Parathyroid adenoma (tissue), 2 donors: ENCODE measurements around the gene MAPK1IP1L.

Source experiments
- H2AFZ ChIP-seq: fragments of 300-600 bp; sonication (generic); one replicate; pipeline ENCODE4 v1.7.0; 2017; ENCODE audit warnings: antibody characterized with exemption, mild to moderate bottlenecking
- H3K27ac ChIP-seq: fragments of 300-600 bp; sonication (generic); one replicate; pipeline ENCODE4 v1.7.0; 2017
- H3K27me3 ChIP-seq: fragments of 300-600 bp; sonication (generic); one replicate; pipeline ENCODE4 v1.7.0; 2017; ENCODE audit warnings: low read length; ENCODE audit not compliant: control insufficient read depth, insufficient read depth
- H3K36me3 ChIP-seq: fragments of 300-600 bp; sonication (generic); one replicate; pipeline ENCODE4 v1.7.0; 2017; ENCODE audit warnings: low read length; ENCODE audit not compliant: control insufficient read depth, insufficient read depth
- H3K4me1 ChIP-seq: fragments of 300-600 bp; sonication (generic); one replicate; pipeline ENCODE4 v1.7.0; 2017; ENCODE audit warnings: control low read depth
- H3K4me2 ChIP-seq: fragments of 300-600 bp; sonication (generic); one replicate; pipeline ENCODE4 v1.7.0; 2017; ENCODE audit warnings: low read length
- H3K4me3 ChIP-seq: fragments of 300-600 bp; sonication (generic); one replicate; pipeline ENCODE4 v1.7.0; 2017; ENCODE audit warnings: low read depth, low read length
- H3K79me2 ChIP-seq: fragments of 300-600 bp; sonication (generic); one replicate; pipeline ENCODE4 v1.7.0; 2017; ENCODE audit warnings: control low read depth
- H3K9ac ChIP-seq: fragments of 300-600 bp; sonication (generic); one replicate; pipeline ENCODE4 v1.7.0; 2017; ENCODE audit warnings: mild to moderate bottlenecking
- H3K9me3 ChIP-seq: fragments of 300-600 bp; sonication (generic); one replicate; pipeline ENCODE4 v1.7.0; 2017; ENCODE audit warnings: low read length; ENCODE audit not compliant: control insufficient read depth
- CTCF ChIP-seq: fragments of 300-600 bp; sonication (generic); IDR thresholded peaks from one replicate; pipeline ENCODE4 v1.7.0; 2017; ENCODE audit warnings: antibody characterized with exemption, mild to moderate bottlenecking
- donor health status: primary hyperparathyroidism.

Gene MAPK1IP1L

GRCh38 chr14:55088356-55088755, 36.9 kb downstream of the MAPK1IP1L start:
- Histone ChIP-seq H3K36me3 (no peaks in the 10 kb centered on the region), H3K79me2 (no peaks in the 10 kb centered on the region), H2AFZ (no peak overlapping the region), H3K4me3 (no peak overlapping the region), H3K4me2 (no peak overlapping the region), H3K27me3 (no peaks in the 10 kb centered on the region), H3K9me3 (no peaks in the 10 kb centered on the region), H3K27ac (no peak overlapping the region), H3K4me1 (no peaks in the 10 kb centered on the region), H3K9ac (no peak overlapping the region)
- TF ChIP-seq CTCF = no peak

GRCh38 chr14:55092341-55092740, 40.9 kb downstream of the MAPK1IP1L start:
- no peak overlapping the region for H3K27ac ChIP-seq
- no peaks in the 10 kb centered on the region for H3K27me3 ChIP-seq
- H3K9me3 ChIP-seq = no peaks in the 10 kb centered on the region
- TF ChIP-seq CTCF = no peak
- H2AFZ ChIP-seq = no peak overlapping the region
- no peak overlapping the region for H3K9ac ChIP-seq
- H3K36me3 ChIP-seq = no peaks in the 10 kb centered on the region
- no peaks in the 10 kb centered on the region for H3K4me1 ChIP-seq
- H3K4me2 ChIP-seq = no peak overlapping the region
- no peaks in the 10 kb centered on the region for H3K79me2 ChIP-seq
- H3K4me3 ChIP-seq = no peak overlapping the region

GRCh38 chr14:55094292-55095157, 43.1 kb downstream of the MAPK1IP1L start:
- Histone ChIP-seq H3K79me2 (no peaks in the 10 kb centered on the region), H3K4me3 (no peak overlapping the region), H3K4me1 (no peaks in the 10 kb centered on the region), H2AFZ (no peak overlapping the region), H3K27ac (no peak overlapping the region), H3K36me3 (no peaks in the 10 kb centered on the region), H3K4me2 (no peak overlapping the region), H3K9me3 (no peaks in the 10 kb centered on the region), H3K9ac (no peak overlapping the region), H3K27me3 (no peaks in the 10 kb centered on the region)
- TF ChIP-seq CTCF = no peak

- H3K27ac ChIP-seq = no peak overlapping the region
- H3K4me3 ChIP-seq = no peak overlapping the region
- H3K9me3 ChIP-seq = no peaks in the 10 kb centered on the region
- no peak for TF ChIP-seq CTCF
- H3K27me3 ChIP-seq = no peaks in the 10 kb centered on the region
- no peaks in the 10 kb centered on the region for H3K36me3 ChIP-seq
- H3K4me2 ChIP-seq = no peak overlapping the region
- H3K4me1 ChIP-seq = no peaks in the 10 kb centered on the region
- H3K9ac ChIP-seq = no peak overlapping the region
- H2AFZ ChIP-seq = no peak overlapping the region
- H3K79me2 ChIP-seq = no peaks in the 10 kb centered on the region
Measured at GRCh38 chr14:55097881-55098560, 46.6 kb downstream of the MAPK1IP1L start.
